Gastroesophageal sphincter (tissue), 4 donors: ENCODE data around the gene TMEM147. TPM values are rescaled to one million over a fixed set of nuclear protein-coding genes. Genes with fewer than 3 reads are reported as not detected.

Experiments used
- ATAC-seq: fragments of 150-250 bp; one replicate; pipeline ENCODE4 v1.9.1; 2016; ENCODE audit warnings: mild to moderate bottlenecking, moderate library complexity
- H3K27ac ChIP-seq, 4 donors: fragments of 200-600 bp; sonication (generic) in 3 of 4; 1 replicate in 3 of 4; 2 replicates in 1 of 4; pipeline ENCODE4 v1.5.1; 2016 to 2019
- H3K27me3 ChIP-seq: fragments of 200-600 bp; sonication (generic); one replicate; pipeline ENCODE4 v1.5.1; 2019
- H3K36me3 ChIP-seq, 2 donors: fragments of 200-600 bp; sonication (generic); one replicate each; pipeline ENCODE4 v1.5.1; 2019; ENCODE audit warnings: control low read depth in 1 of 2
- H3K4me1 ChIP-seq, 3 donors: fragments of 200-600 bp; sonication (generic); 1 replicate in 2 of 3; 2 replicates in 1 of 3; pipeline ENCODE4 v1.5.1; 2016 to 2019; ENCODE audit warnings: control low read depth in 2 of 3
- H3K4me3 ChIP-seq, 2 donors: fragments of 200-600 bp; sonication (generic); one replicate each; pipeline ENCODE4 v1.5.1; 2019; ENCODE audit warnings: mild to moderate bottlenecking in 1 of 2, moderate library complexity in 1 of 2
- H3K9me3 ChIP-seq, 3 donors: fragments of 200-600 bp; sonication (generic); one replicate each; pipeline ENCODE4 v1.5.1; 2017 to 2019; ENCODE audit warnings: control low read depth in 2 of 3
- EP300 ChIP-seq: sonication (generic); formaldehyde crosslinking; IDR thresholded peaks from one replicate; pipeline ENCODE4 v1.6.1; 2017; ENCODE audit warnings: antibody characterized with exemption, mild to moderate bottlenecking
- POLR2A ChIP-seq, 2 donors: fragments of 450-650 bp; IDR thresholded peaks; one replicate each; pipeline ENCODE4 v1.6.1; 2017; ENCODE audit warnings: antibody characterized with exemption in 2 of 2, mild to moderate bottlenecking in 2 of 2, moderate library complexity in 1 of 2
- POLR2AphosphoS5 ChIP-seq: sonication (generic); formaldehyde crosslinking; IDR thresholded peaks from one replicate; pipeline ENCODE4 v1.6.1; 2017; ENCODE audit warnings: antibody characterized with exemption
- whole genome bisulfite sequencing, 2 donors: methylation state at CpG; one replicate each; pipeline ENCODE4 v1.1.5; 2018; ENCODE audit warnings: low coverage in 1 of 2; 5-methylcytosine and 5-hydroxymethylcytosine counted together
- total RNA-seq, 4 donors: library from RNA; depleted of rRNA; stranded (reverse); fragments of >200 nt; gene quantifications; one replicate each; pipeline ENCODE4 v1.1.0, GENCODE V29; 2016
- TF ChIP-seq, protein P1 (sequence below), 4 experiments: fragments of 200-600 bp in 2 of 4; fragments of 450-650 bp in 2 of 4; sonication (generic) in 1 of 4; IDR thresholded peaks; one replicate each; pipeline ENCODE4 v1.5.1; 2017 to 2019; ENCODE audit warnings: antibody characterized with exemption in 4 of 4, mild to moderate bottlenecking in 2 of 4, moderate library complexity in 2 of 4

TMEM147 gene
- total RNA-seq, 4 donors from 2014 or later, result 60.0 to 82.6 (median 64.1) TPM

DNA sequence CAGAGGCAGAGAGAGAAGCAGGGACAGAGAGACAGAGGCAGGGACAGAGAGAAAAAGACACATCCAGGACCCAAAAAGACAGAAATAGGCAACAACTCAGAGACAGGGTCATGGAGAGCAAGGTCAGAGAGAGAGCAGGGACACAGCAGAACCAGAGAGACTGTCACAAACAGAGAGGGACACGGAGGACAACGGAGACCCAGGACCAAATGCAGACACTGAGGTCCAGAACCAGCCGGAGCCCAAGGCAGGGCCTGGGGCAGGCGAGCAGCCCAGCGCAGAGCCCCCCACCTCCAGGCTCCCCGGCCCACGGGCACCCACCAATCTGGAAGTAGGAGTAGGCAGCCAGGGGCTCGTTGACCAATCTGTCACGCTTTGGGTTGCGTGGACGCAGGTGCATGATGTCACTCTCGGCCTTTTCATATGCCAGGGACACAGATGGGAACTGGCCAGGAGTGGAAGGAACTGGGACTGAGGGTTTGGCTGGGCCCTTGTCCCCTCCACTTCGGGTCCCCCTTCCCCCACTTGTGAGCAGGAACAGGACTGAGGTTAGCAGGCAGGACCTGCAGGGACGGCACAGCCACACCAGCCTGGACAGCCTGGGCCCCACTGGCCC lies 8.1 kb downstream of the TMEM147 start:
- H3K27me3 ChIP-seq, result peaks cover 18% of the 10 kb centered on the region
- H3K4me1 ChIP-seq, result peaks cover 0 to 20% (median 6%) of the 10 kb centered on the region in 3 donors
- no peak overlapping the region for H3K4me3 ChIP-seq
- no peak for ATAC-seq
- WGBS, 2 donors, result 55 to 59% methylated on average over 3 to 8 of the region's 14 CpGs
- no peak overlapping the region for H3K27ac ChIP-seq
- TF ChIP-seq, protein P1, sequence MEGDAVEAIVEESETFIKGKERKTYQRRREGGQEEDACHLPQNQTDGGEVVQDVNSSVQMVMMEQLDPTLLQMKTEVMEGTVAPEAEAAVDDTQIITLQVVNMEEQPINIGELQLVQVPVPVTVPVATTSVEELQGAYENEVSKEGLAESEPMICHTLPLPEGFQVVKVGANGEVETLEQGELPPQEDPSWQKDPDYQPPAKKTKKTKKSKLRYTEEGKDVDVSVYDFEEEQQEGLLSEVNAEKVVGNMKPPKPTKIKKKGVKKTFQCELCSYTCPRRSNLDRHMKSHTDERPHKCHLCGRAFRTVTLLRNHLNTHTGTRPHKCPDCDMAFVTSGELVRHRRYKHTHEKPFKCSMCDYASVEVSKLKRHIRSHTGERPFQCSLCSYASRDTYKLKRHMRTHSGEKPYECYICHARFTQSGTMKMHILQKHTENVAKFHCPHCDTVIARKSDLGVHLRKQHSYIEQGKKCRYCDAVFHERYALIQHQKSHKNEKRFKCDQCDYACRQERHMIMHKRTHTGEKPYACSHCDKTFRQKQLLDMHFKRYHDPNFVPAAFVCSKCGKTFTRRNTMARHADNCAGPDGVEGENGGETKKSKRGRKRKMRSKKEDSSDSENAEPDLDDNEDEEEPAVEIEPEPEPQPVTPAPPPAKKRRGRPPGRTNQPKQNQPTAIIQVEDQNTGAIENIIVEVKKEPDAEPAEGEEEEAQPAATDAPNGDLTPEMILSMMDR (IDR thresholded peaks at IDR 0.05), result no peak
- TF ChIP-seq POLR2A (IDR thresholded peaks at IDR 0.05), result no peak
- peaks cover 0 to 6% (median 0%) of the 10 kb centered on the region in 3 donors for H3K9me3 ChIP-seq
- H3K36me3 ChIP-seq, result no peaks in the 10 kb centered on the region

DNA sequence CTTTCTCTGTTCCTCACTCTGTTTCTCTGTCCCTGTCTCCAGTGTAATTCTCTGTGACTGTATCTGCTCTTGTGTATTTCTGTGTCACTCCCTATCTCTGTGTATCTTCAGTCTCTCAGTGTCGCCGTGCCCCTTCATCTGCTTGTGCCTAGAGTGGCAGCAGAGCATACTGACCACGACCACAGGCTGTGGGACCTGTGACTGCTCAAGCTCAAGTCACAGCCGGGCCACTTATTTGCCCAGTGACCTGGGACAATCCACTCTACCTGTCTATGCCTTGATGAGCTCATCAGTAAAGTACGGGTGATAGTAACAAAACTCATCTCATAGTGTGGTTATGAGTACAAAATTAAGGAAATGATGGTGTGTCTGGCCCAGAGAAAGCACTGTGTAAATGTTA lies 8.7 kb downstream of the TMEM147 start:
- Histone ChIP-seq H3K27me3 (peaks cover 24% of the 10 kb centered on the region), H3K4me3 (no peak overlapping the region), H3K4me1 (peaks cover 0 to 19% (median 7%) of the 10 kb centered on the region in 3 donors), H3K36me3 (no peaks in the 10 kb centered on the region), H3K27ac (no peak overlapping the region), H3K9me3 (peaks cover 0 to 8% (median 0%) of the 10 kb centered on the region in 3 donors)
- TF ChIP-seq EP300 (no peak), POLR2A (IDR thresholded peaks at IDR 0.05) (no peak), POLR2AphosphoS5 (no peak)
- TF ChIP-seq, protein P1 (IDR thresholded peaks at IDR 0.05), result no peak
- WGBS, 2 donors, result 57 to 67% methylated on average over 1 to 5 of the region's 5 CpGs
- ATAC-seq, result no peak

DNA sequence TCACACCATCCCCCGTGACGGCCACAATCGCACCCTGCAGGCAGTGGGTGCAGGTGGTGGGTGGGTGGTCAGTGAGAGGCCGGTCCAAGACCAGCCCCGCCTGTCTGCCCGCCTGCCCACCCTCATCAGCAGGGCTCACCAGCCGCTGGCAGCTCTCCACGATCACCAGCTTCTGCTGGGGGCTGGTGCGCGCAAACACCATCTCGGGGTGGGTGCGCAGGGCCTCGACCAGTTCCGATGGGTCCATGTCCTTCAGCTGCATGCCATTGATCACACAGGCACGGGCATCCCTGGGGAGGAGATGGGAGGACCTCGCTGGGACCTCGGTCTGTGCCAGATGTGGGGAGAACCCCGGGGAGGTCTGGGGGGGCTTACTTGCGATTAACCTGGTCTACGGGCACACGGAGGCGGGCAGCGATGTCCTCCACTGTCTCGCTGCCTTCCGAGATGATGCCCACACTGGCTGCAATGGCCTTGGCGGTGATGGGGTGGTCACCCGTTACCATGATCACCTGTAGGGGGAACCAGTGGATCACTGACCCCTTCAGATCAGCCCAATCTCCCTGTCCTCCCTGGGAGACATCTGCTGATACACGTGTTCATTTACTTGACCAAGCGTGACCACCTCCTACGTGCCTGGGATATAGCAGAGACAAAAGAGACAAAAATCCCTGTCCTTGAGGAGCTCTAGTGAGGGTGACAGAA lies 10.0 kb downstream of the TMEM147 start:
- no peak for ATAC-seq
- Histone ChIP-seq H3K36me3 (no peaks in the 10 kb centered on the region), H3K27ac (no peak overlapping the region), H3K27me3 (peaks cover 38% of the 10 kb centered on the region), H3K9me3 (peaks cover 0 to 8% (median 0%) of the 10 kb centered on the region in 3 donors), H3K4me1 (peaks cover 0 to 16% (median 7%) of the 10 kb centered on the region in 3 donors), H3K4me3 (no peak overlapping the region)
- WGBS, 2 donors, result 32 to 50% methylated on average over 2 to 7 of the region's 30 CpGs
- TF ChIP-seq EP300 (no peak), POLR2AphosphoS5 (no peak), POLR2A (IDR thresholded peaks at IDR 0.05) (no peak)
- TF ChIP-seq, protein P1 (IDR thresholded peaks at IDR 0.05), result no peak

- no peak overlapping the region for H3K27ac ChIP-seq
- 77 to 83% methylated on average over 4 to 9 of the region's 9 CpGs for WGBS, 2 donors
- H3K4me3 ChIP-seq, result no peak overlapping the region
- no peaks in the 10 kb centered on the region for H3K36me3 ChIP-seq
- TF ChIP-seq POLR2AphosphoS5, result no peak
- TF ChIP-seq POLR2A (IDR thresholded peaks at IDR 0.05), result no peak
- no peak for TF ChIP-seq EP300
- TF ChIP-seq, protein P1 (IDR thresholded peaks at IDR 0.05), result no peak
- H3K4me1 ChIP-seq, result peaks cover 0 to 16% (median 7%) of the 10 kb centered on the region in 3 donors
- H3K9me3 ChIP-seq, result peaks cover 0 to 8% (median 0%) of the 10 kb centered on the region in 3 donors
- no peak for ATAC-seq
- H3K27me3 ChIP-seq, result peaks cover 44% of the 10 kb centered on the region
These were observed 10.7 kb downstream of the TMEM147 start for GRCh38 chr19:35556025-35556590.
